ENCODE measurements around the gene PGGHG. TPM values are rescaled to one million over a fixed set of nuclear protein-coding genes. Genes with fewer than 3 reads are reported as not detected.

The PGGHG gene
- total RNA-seq, 2 donors from 2014 or later, result 10.6 to 12.9 TPM

DNA sequence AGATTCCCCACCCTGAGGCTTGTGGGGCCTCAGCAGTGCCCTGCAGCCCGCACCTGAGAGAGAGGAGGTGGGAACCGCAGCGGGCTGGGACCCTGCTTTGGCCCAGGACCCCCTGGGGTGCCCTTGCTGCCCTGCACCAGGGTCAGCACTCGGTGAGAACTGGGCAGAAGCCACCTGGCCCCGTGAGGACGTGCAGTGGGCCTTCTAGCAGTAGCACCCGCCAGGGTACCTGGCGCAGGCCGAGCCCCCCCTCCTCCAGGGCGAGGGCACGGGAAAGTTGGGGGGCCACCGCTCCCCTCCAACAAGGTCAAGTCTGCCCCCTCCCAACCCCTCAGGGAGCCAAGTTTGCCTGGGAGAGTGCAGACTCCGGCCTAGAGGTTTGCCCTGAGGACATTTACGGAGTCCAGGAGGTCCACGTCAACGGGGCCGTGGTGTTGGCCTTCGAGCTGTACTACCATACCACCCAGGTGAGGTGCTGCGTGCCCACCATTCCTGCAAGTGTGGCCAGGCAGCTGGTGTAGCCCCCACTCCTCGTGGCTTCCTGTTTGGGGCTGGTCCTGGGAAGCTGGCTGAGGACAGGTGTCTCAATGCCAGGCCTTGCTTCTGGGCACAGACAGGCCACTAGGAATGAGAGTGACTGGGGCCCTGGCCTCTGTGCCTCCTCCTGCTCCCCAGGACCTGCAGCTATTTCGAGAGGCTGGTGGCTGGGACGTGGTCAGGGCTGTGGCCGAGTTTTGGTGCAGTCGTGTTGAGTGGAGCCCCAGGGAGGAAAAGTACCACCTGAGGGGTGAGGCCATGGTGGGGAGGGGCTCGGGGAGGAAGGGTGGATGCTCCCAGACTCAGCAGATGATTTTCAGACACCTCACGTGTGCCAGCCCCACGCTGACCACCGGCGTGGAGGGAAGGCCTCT is 3.5 kb downstream of the PGGHG start:
- H3K27ac ChIP-seq, result no peak overlapping the region
- intact Hi-C loops (cut with DNase I), result no loop called here
- H3K27me3 ChIP-seq, result peaks cover 6% of the 10 kb centered on the region
- TF ChIP-seq, protein P1, sequence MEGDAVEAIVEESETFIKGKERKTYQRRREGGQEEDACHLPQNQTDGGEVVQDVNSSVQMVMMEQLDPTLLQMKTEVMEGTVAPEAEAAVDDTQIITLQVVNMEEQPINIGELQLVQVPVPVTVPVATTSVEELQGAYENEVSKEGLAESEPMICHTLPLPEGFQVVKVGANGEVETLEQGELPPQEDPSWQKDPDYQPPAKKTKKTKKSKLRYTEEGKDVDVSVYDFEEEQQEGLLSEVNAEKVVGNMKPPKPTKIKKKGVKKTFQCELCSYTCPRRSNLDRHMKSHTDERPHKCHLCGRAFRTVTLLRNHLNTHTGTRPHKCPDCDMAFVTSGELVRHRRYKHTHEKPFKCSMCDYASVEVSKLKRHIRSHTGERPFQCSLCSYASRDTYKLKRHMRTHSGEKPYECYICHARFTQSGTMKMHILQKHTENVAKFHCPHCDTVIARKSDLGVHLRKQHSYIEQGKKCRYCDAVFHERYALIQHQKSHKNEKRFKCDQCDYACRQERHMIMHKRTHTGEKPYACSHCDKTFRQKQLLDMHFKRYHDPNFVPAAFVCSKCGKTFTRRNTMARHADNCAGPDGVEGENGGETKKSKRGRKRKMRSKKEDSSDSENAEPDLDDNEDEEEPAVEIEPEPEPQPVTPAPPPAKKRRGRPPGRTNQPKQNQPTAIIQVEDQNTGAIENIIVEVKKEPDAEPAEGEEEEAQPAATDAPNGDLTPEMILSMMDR (IDR thresholded peaks at IDR 0.05), result no peak
- no peaks in the 10 kb centered on the region for H3K36me3 ChIP-seq
- DNase-seq, result no peak
- no peaks in the 10 kb centered on the region for H3K4me1 ChIP-seq
- no peak overlapping the region for H3K4me3 ChIP-seq
- H3K9me3 ChIP-seq, result no peaks in the 10 kb centered on the region
- no peak overlapping the region for H3K9ac ChIP-seq (ENCODE audit: low read depth in 2 of 2, low read length in 2 of 2)

DNA sequence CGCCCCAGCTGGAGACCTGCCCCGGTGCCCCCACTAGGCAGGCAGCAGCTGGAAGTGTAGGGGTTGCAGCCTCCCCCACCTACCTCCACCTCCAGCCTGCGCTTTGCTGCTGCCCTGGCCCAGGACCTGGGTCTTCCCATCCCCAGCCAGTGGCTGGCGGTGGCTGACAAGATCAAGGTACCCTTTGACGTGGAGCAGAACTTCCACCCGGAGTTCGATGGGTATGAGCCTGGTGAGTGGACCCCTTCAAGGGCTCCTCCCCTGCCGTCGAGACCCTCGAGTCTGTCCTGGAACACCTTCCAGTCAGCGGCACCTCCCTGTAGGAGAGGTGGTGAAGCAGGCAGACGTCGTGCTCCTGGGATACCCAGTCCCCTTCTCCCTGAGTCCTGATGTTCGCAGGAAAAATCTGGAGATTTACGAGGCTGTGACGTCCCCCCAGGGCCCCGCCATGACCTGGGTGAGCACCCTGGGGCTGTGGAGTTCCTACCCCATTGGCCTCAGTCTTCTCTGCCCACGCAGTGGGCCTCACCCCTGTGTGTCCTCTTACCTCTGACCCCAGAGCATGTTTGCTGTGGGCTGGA is 4.4 kb downstream of the PGGHG start:
- no peak for DNase-seq
- Histone ChIP-seq H3K27me3 (peaks cover 2% of the 10 kb centered on the region), H3K36me3 (no peaks in the 10 kb centered on the region), H3K27ac (no peak overlapping the region), H3K9ac (ENCODE audit: low read depth in 2 of 2, low read length in 2 of 2) (no peak overlapping the region), H3K4me3 (no peak overlapping the region), H3K4me1 (peaks cover 5% of the 10 kb centered on the region), H3K9me3 (no peaks in the 10 kb centered on the region)
- intact Hi-C loops (cut with DNase I), result no loop called here
- TF ChIP-seq, protein P1 (IDR thresholded peaks at IDR 0.05), result no peak

DNA sequence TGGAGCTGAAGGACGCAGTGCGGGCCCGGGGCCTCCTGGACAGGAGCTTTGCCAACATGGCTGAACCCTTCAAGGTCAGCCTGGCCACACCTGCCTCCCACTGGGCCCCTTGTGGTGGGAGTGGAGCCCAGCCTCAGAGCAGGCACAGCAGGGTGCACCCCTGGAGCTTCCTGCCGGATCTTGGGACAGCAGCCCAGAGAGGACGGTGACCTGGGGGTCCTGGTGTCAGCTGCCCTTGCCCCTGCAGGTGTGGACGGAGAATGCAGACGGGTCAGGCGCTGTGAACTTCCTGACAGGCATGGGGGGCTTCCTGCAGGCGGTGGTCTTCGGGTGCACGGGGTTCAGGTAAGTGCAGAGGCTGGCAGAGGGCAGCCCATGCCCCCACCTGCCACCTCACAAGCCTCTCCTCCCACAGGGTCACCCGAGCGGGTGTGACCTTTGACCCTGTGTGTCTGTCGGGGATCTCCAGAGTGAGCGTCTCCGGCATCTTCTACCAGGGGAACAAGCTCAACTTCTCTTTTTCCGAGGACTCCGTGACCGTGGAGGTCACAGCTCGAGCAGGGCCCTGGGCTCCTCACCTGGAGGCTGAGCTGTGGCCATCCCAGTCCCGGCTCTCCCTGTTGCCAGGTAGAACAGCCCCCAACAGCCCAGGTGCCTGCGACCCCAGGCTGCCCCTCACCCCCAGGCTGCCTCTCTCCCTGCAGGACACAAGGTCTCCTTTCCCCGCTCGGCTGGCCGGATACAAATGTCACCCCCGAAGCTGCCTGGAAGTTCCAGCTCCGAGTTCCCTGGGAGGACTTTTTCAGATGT is 5.1 kb downstream of the PGGHG start:
- intact Hi-C loops (cut with DNase I), result no loop called here
- H3K9me3 ChIP-seq, result no peaks in the 10 kb centered on the region
- H3K4me1 ChIP-seq, result peaks cover 5% of the 10 kb centered on the region
- no peaks in the 10 kb centered on the region for H3K36me3 ChIP-seq
- DNase-seq, result no peak
- TF ChIP-seq, protein P1 (IDR thresholded peaks at IDR 0.05), result no peak
- no peak overlapping the region for H3K4me3 ChIP-seq
- no peaks in the 10 kb centered on the region for H3K27me3 ChIP-seq
- H3K27ac ChIP-seq, result no peak overlapping the region
- H3K9ac ChIP-seq (ENCODE audit: low read depth in 2 of 2, low read length in 2 of 2), result no peak overlapping the region

DNA sequence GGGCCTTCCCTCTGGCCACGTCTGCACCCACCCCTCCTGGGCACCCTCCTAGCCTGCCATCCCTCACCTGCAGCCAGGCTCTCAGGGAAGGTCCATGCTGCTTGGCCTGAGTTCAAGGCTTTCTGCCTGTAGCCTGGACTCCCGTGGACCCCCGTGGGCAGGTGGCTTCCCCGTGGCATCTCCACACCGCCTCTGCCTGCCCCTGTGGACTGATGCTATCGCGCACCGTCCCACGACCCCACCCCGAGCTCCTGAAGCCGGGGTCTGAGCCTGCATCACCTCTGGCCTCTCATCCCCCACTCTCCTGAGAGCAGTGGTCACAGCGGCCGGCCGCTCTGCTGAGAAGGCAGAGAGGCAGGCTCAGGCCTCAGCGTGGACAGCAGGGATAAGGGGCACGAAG is 5.9 kb downstream of the PGGHG start:
- DNase-seq, result no peak
- no peak overlapping the region for H3K27ac ChIP-seq
- H3K4me1 ChIP-seq, result peaks cover 5% of the 10 kb centered on the region
- intact Hi-C loops (cut with DNase I), result no loop called here
- TF ChIP-seq, protein P1 (IDR thresholded peaks at IDR 0.05), result no peak
- H3K36me3 ChIP-seq, result no peaks in the 10 kb centered on the region
- H3K9ac ChIP-seq (ENCODE audit: low read depth in 2 of 2, low read length in 2 of 2), result no peak overlapping the region
- H3K27me3 ChIP-seq, result peaks cover 1% of the 10 kb centered on the region
- H3K9me3 ChIP-seq, result no peaks in the 10 kb centered on the region
- H3K4me3 ChIP-seq, result no peak overlapping the region

DNA sequence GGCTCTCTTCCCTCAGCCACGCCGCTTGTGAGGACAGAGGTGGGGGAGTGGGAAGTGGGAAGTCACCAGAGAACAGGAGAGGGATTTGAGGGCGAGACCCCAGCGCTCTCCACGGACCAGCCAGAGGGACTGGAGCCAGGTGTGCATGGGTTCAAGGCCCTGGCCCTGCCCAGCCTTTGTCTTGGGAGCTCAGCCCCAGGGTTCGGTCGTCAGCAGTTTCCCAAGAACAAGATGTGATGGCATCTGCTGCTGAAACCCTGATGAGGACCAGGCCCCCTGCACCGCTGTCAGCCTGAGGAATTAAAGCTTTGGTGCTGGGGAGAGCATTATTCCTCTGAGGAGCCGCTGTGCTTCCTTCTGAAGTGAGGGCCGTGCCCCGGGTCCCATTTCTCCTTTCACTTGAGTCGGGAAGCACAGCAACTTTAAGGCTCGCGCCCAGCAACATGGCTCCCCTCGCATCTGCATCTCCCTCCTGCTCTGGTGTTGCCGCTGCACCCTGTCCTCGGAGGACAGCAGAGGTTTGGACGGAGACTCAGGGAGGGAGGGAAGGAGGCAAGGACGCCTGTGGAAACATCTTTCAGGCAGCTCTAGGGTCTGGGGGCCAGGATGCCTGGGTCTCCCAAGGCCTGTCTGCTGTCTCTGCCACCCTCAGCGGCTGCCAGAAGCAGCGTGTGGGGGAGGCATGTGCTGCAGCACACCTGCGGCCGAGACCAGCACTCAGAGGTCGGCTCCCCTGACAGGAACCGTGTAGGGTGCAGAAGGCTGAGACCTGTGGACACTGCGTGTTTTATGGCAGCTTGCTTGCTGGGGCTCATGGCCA is 6.6 kb downstream of the PGGHG start:
- TF ChIP-seq, protein P1 (IDR thresholded peaks at IDR 0.05), result no peak
- intact Hi-C loops (cut with DNase I), result no loop called here
- H3K27me3 ChIP-seq, result peaks cover 3% of the 10 kb centered on the region
- no peak overlapping the region for H3K4me3 ChIP-seq
- no peaks in the 10 kb centered on the region for H3K9me3 ChIP-seq
- no peak for DNase-seq
- H3K9ac ChIP-seq (ENCODE audit: low read depth in 2 of 2, low read length in 2 of 2), result no peak overlapping the region
- no peaks in the 10 kb centered on the region for H3K36me3 ChIP-seq
- H3K27ac ChIP-seq, result no peak overlapping the region
- H3K4me1 ChIP-seq, result peaks cover 5% of the 10 kb centered on the region
